HepG2 (cell line): Measurements from ENCODE around the gene ITGAE. TPM values are rescaled to one million over a fixed set of nuclear protein-coding genes. Genes with fewer than 3 reads are reported as not detected.
A peak's percentile ranks its signal among the peaks of the same experiment; 100 is the strongest.

ENCODE experiments used
- ELF1 ChIP-seq: sonication (generic); formaldehyde crosslinking; IDR thresholded peaks from 2 replicates; pipeline ENCODE4 v1.4.0; 2020; ENCODE audit warnings: missing genetic modification reagents
- ELK4 ChIP-seq: sonication (generic); formaldehyde crosslinking; IDR thresholded peaks from 2 replicates; pipeline ENCODE4 v1.9.0; 2021; ENCODE audit warnings: missing genetic modification reagents, borderline replicate concordance
- FOXJ3 ChIP-seq: sonication (generic); formaldehyde crosslinking; IDR thresholded peaks from 2 replicates; pipeline ENCODE4 v1.4.0; 2020; ENCODE audit warnings: missing genetic modification reagents, mild to moderate bottlenecking, borderline replicate concordance
- KAT8 ChIP-seq: IDR thresholded peaks from 2 replicates; pipeline ENCODE4 v1.6.1; 2016; ENCODE audit warnings: missing genetic modification reagents, missing compliant biosample characterization
- KDM6A ChIP-seq: IDR thresholded peaks from 2 replicates; pipeline ENCODE4 v1.6.1; 2016; ENCODE audit warnings: low read depth
- MBD4 ChIP-seq: IDR thresholded peaks from 2 replicates; pipeline ENCODE4 v1.6.1; 2012; ENCODE audit warnings: low read length, inconsistent platforms, borderline replicate concordance
- MNT ChIP-seq: fragments of 450-650 bp; IDR thresholded peaks from 2 replicates; pipeline ENCODE4 v1.6.1; 2016
- NFATC3 ChIP-seq: sonication (generic); formaldehyde crosslinking; IDR thresholded peaks from 2 replicates; pipeline ENCODE4 v1.5.1; 2020; ENCODE audit warnings: mild to moderate bottlenecking, missing genetic modification reagents
- NFE2 ChIP-seq: sonication (generic); formaldehyde crosslinking; IDR thresholded peaks from 2 replicates; pipeline ENCODE4 v1.4.0; 2020; ENCODE audit warnings: missing genetic modification reagents
- NFYC ChIP-seq: IDR thresholded peaks from 2 replicates; pipeline ENCODE4 v1.6.1; 2016; ENCODE audit warnings: missing genetic modification reagents, missing compliant biosample characterization
- PAF1 ChIP-seq: IDR thresholded peaks from 2 replicates; pipeline ENCODE4 v1.6.1; 2016; ENCODE audit warnings: missing genetic modification reagents, missing compliant biosample characterization
- RFXANK ChIP-seq: IDR thresholded peaks from 2 replicates; pipeline ENCODE4 v1.6.1; 2016
- XBP1 ChIP-seq: sonication (generic); formaldehyde crosslinking; IDR thresholded peaks from 2 replicates; pipeline ENCODE4 v1.5.0; 2020; ENCODE audit warnings: missing genetic modification reagents
- ZNF605 ChIP-seq: sonication (generic); formaldehyde crosslinking; IDR thresholded peaks from 2 replicates; pipeline ENCODE4 v1.8.0; 2022; ENCODE audit warnings: mild to moderate bottlenecking, missing genetic modification reagents
- ZNF672 ChIP-seq: sonication (generic); formaldehyde crosslinking; IDR thresholded peaks from 2 replicates; pipeline ENCODE4 v1.8.1; 2022; ENCODE audit warnings: missing genetic modification reagents
- polyA plus RNA-seq, 8 experiments: library from polyadenylated mRNA; depleted of rRNA in 3 of 8; stranded (reverse) in 7 of 8; unstranded in 1 of 8; fragments of >200 nt; fragmentation: Illumina TruSeq in 4 of 8; extraction: Trizol in 4 of 8; gene quantifications; 2 replicates each; pipeline versions ENCODE4 v1.2.1 to v1.2.3, GENCODE V29; 2011 to 2016; ENCODE audit warnings: low read depth in 4 of 8, missing spikeins in 1 of 8, mixed read lengths in 1 of 8; ENCODE audit not compliant: insufficient read depth in 1 of 8
- total RNA-seq, 5 experiments: library from RNA; depleted of rRNA; stranded (reverse); fragments of >200 nt; fragmentation: Illumina TruSeq; extraction: Trizol; gene quantifications; 2 replicates each; pipeline ENCODE4 v1.2.3, GENCODE V29; 2016; ENCODE audit warnings: low read depth in 1 of 5
- TF ChIP-seq, protein P1 (sequence below): sonication (generic); formaldehyde crosslinking; IDR thresholded peaks from 2 replicates; pipeline ENCODE4 v1.4.0; 2020; ENCODE audit warnings: mild to moderate bottlenecking, missing genetic modification reagents
- TF ChIP-seq, protein P2 (sequence below), 2 experiments: sonication (generic) in 1 of 2; formaldehyde crosslinking in 1 of 2; IDR thresholded peaks; 2 replicates each; pipeline versions ENCODE4 v1.4.0 to v1.6.1; 2018 to 2020; ENCODE audit warnings: missing genetic modification reagents in 2 of 2, borderline replicate concordance in 1 of 2, low read depth in 1 of 2, mild to moderate bottlenecking in 1 of 2, missing biosample characterization in 1 of 2

The ITGAE gene
- total and polyA plus RNA-seq, 2 of the 13 experiments (the other 11 are each of a cell fraction or from before 2014, with no cell fraction given): 42.3 to 49.0 TPM

GRCh38 chr17:3723556-3724377 lies 77.2 kb downstream of the ITGAE start, which contains the start of gene HASPIN (continued):
- TF ChIP-seq, protein P1, sequence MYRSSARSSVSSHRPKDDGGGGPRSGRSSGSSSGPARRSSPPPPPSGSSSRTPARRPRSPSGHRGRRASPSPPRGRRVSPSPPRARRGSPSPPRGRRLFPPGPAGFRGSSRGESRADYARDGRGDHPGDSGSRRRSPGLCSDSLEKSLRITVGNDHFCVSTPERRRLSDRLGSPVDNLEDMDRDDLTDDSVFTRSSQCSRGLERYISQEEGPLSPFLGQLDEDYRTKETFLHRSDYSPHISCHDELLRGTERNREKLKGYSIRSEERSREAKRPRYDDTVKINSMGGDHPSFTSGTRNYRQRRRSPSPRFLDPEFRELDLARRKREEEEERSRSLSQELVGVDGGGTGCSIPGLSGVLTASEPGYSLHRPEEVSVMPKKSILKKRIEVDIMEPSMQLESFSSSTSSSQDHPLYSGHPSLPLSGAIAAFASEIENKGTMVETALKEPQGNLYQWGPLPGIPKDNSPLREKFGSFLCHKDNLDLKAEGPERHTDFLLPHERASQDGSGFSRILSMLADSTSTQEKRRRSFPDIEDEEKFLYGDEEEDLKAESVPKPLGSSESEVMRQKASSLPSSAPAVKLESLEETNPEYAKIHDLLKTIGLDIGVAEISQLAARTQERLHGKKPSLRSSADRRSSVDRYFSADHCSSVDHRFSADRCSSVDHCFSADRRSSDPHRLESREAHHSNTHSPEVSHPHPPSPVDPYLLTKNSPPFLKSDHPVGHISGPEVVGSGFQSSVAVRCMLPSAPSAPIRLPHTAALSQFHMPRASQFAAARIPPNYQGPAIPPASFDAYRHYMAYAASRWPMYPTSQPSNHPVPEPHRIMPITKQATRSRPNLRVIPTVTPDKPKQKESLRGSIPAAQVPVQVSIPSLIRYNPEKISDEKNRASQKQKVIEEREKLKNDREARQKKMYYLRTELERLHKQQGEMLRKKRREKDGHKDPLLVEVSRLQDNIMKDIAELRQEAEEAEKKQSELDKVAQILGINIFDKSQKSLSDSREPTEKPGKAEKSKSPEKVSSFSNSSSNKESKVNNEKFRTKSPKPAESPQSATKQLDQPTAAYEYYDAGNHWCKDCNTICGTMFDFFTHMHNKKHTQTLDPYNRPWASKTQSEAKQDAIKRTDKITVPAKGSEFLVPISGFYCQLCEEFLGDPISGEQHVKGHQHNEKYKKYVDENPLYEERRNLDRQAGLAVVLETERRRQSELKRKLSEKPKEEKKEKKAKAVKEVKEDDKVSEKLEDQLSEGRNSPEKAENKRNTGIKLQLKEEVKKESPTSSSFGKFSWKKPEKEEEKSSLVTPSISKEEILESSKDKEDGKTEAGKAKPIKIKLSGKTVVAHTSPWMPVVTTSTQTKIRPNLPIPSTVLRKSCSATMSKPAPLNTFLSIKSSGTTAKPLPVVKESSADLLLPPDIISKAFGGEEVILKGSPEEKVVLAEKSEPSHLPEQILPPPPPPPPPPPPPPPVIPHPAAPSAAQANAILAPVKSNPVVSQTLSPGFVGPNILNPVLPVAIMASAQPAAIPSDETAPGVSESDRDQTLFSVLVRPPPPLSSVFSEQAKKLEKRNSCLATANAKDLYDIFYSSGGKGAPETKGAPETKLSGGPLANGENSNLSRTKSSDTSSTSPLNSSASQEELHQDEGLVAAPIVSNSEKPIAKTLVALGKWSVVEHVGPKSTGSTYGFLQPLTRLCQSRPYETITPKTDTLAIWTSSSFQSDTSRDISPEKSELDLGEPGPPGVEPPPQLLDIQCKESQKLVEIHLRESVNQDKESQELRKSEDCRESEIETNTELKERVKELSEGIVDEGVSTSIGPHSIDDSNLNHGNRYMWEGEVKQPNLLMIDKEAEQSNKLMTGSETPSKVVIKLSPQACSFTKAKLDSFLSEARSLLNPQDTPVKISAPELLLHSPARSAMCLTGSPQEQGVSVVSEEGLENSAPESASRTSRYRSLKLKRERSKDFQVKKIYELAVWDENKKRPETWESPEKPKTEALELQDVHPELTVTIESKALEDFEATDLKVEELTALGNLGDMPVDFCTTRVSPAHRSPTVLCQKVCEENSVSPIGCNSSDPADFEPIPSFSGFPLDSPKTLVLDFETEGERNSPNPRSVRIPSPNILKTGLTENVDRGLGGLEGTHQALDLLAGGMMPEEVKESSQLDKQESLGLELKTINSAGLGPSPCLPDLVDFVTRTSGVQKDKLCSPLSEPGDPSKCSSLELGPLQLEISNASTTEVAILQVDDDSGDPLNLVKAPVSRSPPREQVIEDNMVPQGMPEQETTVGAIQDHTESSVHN (CRISPR knock-in tag): no peak; the same call in 1 of the 2 replicates
- TF ChIP-seq MNT (0 out of 2 replicates have a peak, but pooled peaks have one; percentile 9), NFATC3 (CRISPR knock-in tag) (peak; percentile 37; the same call in 1 of the 2 replicates), XBP1 (CRISPR knock-in tag) (no peak), ZNF672 (CRISPR knock-in tag) (0 out of 2 replicates have a peak, but pooled peaks have one; percentile 70), MBD4 (no peak), NFE2 (no peak), ELK4 (CRISPR knock-in tag) (0 out of 2 replicates have a peak, but pooled peaks have one; percentile 48), PAF1 (CRISPR knock-in tag) (no peak), NFYC (CRISPR knock-in tag) (peak; percentile 37; the same call in 1 of the 2 replicates), KAT8 (CRISPR knock-in tag) (peak; percentile 95), ELF1 (CRISPR knock-in tag) (peak; percentile 57; the same call in 1 of the 2 replicates), FOXJ3 (CRISPR knock-in tag) (no peak; the same call in 1 of the 2 replicates), KDM6A (CRISPR knock-in tag) (no peak), RFXANK (CRISPR knock-in tag) (no peak), ZNF605 (CRISPR knock-in tag) (peak; percentile 91)
- TF ChIP-seq, protein P2, sequence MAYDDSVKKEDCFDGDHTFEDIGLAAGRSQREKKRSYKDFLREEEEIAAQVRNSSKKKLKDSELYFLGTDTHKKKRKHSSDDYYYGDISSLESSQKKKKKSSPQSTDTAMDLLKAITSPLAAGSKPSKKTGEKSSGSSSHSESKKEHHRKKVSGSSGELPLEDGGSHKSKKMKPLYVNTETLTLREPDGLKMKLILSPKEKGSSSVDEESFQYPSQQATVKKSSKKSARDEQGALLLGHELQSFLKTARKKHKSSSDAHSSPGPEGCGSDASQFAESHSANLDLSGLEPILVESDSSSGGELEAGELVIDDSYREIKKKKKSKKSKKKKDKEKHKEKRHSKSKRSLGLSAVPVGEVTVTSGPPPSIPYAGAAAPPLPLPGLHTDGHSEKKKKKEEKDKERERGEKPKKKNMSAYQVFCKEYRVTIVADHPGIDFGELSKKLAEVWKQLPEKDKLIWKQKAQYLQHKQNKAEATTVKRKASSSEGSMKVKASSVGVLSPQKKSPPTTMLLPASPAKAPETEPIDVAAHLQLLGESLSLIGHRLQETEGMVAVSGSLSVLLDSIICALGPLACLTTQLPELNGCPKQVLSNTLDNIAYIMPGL (CRISPR knock-in tag; IDR thresholded peaks at IDR 0.05; ENCODE audit: borderline replicate concordance in 1 of 2, low read depth in 1 of 2): peak; percentile 93 to 94
